ENCODE measurements around the gene STRA8. TPM values are rescaled to one million over a fixed set of nuclear protein-coding genes. Genes with fewer than 3 reads are reported as not detected.

The STRA8 gene
- total RNA-seq, 2 donors from 2014 or later = not detected

DNA sequence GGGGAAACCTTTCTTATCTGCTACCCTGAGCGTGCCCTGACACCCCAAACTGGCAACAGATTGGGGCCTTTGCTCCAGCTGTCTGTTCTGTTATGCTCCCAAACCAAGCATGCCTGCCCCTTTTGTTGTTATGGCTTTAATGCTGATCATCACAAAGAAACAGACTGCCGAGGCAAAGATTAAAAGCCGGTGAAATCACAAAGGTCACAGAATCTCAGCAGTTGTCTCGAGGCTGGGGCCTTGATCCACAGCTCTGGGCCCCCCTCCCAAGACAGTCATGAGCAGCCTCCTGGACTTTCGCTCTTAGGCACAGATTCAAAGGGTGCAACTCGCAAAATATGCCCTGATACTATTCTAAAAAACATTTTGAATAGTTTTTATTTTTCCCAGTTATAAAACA, 65.6 kb downstream of the STRA8 start:
- H3K4me1 ChIP-seq = no peaks in the 10 kb centered on the region
- no peaks in the 10 kb centered on the region for H3K36me3 ChIP-seq
- H3K27ac ChIP-seq = no peak overlapping the region
- H3K27me3 ChIP-seq = no peaks in the 10 kb centered on the region
- TF ChIP-seq, protein P1, sequence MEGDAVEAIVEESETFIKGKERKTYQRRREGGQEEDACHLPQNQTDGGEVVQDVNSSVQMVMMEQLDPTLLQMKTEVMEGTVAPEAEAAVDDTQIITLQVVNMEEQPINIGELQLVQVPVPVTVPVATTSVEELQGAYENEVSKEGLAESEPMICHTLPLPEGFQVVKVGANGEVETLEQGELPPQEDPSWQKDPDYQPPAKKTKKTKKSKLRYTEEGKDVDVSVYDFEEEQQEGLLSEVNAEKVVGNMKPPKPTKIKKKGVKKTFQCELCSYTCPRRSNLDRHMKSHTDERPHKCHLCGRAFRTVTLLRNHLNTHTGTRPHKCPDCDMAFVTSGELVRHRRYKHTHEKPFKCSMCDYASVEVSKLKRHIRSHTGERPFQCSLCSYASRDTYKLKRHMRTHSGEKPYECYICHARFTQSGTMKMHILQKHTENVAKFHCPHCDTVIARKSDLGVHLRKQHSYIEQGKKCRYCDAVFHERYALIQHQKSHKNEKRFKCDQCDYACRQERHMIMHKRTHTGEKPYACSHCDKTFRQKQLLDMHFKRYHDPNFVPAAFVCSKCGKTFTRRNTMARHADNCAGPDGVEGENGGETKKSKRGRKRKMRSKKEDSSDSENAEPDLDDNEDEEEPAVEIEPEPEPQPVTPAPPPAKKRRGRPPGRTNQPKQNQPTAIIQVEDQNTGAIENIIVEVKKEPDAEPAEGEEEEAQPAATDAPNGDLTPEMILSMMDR (IDR thresholded peaks at IDR 0.05) = no peak
- H3K4me3 ChIP-seq = no peak overlapping the region
- peaks cover 0 to 9% of the 10 kb centered on the region in 2 donors for H3K9me3 ChIP-seq
- DNase-seq (ENCODE audit: low spot score) = no peak

DNA sequence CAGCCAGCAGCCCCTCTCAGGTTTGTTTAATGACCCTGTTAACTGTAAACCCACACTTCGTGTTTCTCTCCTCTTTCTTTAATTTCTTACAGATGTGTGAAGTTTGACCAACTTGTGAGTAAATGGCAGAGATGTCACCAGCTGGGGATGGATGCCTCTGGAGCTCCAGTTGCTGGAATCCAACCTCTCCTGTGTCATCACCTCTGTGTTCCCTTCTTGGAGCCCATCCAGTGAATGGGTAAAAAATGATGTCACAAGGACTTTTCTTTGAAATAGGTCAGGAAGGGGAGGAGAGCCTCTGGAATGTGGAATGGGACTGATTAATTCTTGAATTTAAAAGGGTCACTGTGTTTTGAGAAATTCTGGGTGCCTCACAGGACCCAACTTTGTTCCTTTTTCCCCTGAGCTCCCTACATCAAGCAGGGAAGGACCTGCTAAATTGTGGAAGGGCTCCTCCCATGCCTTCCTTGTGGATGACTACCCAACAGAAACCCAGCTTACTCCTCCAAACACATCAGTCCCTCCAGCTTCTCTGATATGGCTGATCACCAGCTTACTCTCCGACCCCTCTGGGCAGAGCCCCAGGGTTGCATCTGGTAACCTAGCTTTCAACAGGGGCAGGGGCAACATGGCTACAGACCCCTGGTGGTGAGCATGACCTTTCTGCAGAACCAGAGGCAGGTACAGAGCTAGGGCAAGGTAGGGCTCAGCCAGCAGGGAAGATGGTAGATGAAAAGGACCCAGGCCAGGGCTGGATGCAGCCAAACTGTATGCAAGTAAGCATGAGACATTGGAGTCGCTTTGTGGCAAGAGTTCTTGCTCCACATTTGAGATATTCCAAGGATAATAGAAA, 67.5 kb downstream of the STRA8 start:
- no peak overlapping the region for H3K27ac ChIP-seq
- H3K27me3 ChIP-seq = no peaks in the 10 kb centered on the region
- peaks cover 0 to 9% of the 10 kb centered on the region in 2 donors for H3K9me3 ChIP-seq
- no peak overlapping the region for H3K4me3 ChIP-seq
- no peak for DNase-seq (ENCODE audit: low spot score)
- H3K36me3 ChIP-seq = no peaks in the 10 kb centered on the region
- no peaks in the 10 kb centered on the region for H3K4me1 ChIP-seq
- TF ChIP-seq, protein P1 (IDR thresholded peaks at IDR 0.05) = no peak

Small RNA genes within 50 kb of the gene (microRNA-seq; reads per million reads assigned to microRNA genes)
- 0 reads per million in 2 donors for gene MIR6509 (ENCODE audit: borderline number of aligned reads in 2 of 2, borderline replicate concordance in 1 of 2)

Other genes with a start within 250 kb of the STRA8 start
- gene AGBL3, start 247.3 kb upstream of the STRA8 start, total RNA-seq = 1 to 10 TPM in 1 of 2 donors, under 1 TPM in 1; 0.67 to 1.9 TPM
- 10 to 100 TPM; 10.7 to 14.9 TPM for gene TMEM140, start 85.8 kb upstream of the STRA8 start, total RNA-seq
- gene CYREN, start 63.1 kb upstream of the STRA8 start, total RNA-seq = 10 to 100 TPM; 25.5 to 31.4 TPM
- 1 to 10 TPM; 3.3 to 4.5 TPM for gene WDR91, start 22.3 kb upstream of the STRA8 start, total RNA-seq